KMS-11 (cell line): ENCODE measurements around the gene KIF17.

Source experiments
- H2AFZ ChIP-seq: fragments of 200-600 bp; sonication (generic); 2 replicates; pipeline ENCODE4 v1.6.1; 2016; ENCODE audit warnings: antibody characterized with exemption, mixed run types, low read depth
- H3K27ac ChIP-seq: fragments of 200-600 bp; sonication (generic); 2 replicates; pipeline ENCODE4 v1.6.1; 2016; ENCODE audit warnings: mild to moderate bottlenecking, mixed run types
- H3K27me3 ChIP-seq: fragments of 200-600 bp; sonication (generic); 2 replicates; pipeline ENCODE4 v1.6.1; 2017; ENCODE audit warnings: mild to moderate bottlenecking, low read depth, mixed run types, moderate library complexity; ENCODE audit not compliant: insufficient read depth
- H3K36me3 ChIP-seq: fragments of 200-600 bp; sonication (generic); 2 replicates; pipeline ENCODE4 v1.6.1; 2017; ENCODE audit warnings: mild to moderate bottlenecking, mixed run types; ENCODE audit not compliant: insufficient read depth
- H3K4me1 ChIP-seq: fragments of 200-600 bp; sonication (generic); 2 replicates; pipeline ENCODE4 v1.6.1; 2016; ENCODE audit warnings: mild to moderate bottlenecking, low read depth, mixed run types; ENCODE audit not compliant: poor library complexity, severe bottlenecking
- H3K4me2 ChIP-seq: fragments of 200-600 bp; sonication (generic); 2 replicates; pipeline ENCODE4 v1.7.0; 2016; ENCODE audit warnings: mild to moderate bottlenecking, mixed run types
- H3K4me3 ChIP-seq: fragments of 200-600 bp; sonication (generic); IDR thresholded peaks from 2 replicates; pipeline ENCODE4 v1.6.1; 2017; ENCODE audit warnings: low read depth, low read length, mixed read lengths; ENCODE audit not compliant: insufficient read depth
- H3K79me2 ChIP-seq: fragments of 200-600 bp; sonication (generic); 2 replicates; pipeline ENCODE4 v1.6.1; 2016; ENCODE audit warnings: low read depth, mixed run types; ENCODE audit not compliant: insufficient read depth
- H3K9ac ChIP-seq: fragments of 200-600 bp; sonication (generic); 2 replicates; pipeline ENCODE4 v1.6.1; 2016; ENCODE audit warnings: mild to moderate bottlenecking, mixed run types
- H4K20me1 ChIP-seq: fragments of 200-600 bp; sonication (generic); 2 replicates; pipeline ENCODE4 v1.6.1; 2016; ENCODE audit warnings: mild to moderate bottlenecking, mixed run types; ENCODE audit not compliant: insufficient read depth
- CTCF ChIP-seq: fragments of 200-600 bp; sonication (generic); conservative IDR thresholded peaks from 2 replicates; pipeline ENCODE4 v1.6.1; 2017; ENCODE audit warnings: low read depth, mild to moderate bottlenecking, antibody characterized with exemption, low read length, moderate library complexity, mixed read lengths

The KIF17 gene

GRCh38 chr1:20701847-20702246 lies 16.0 kb downstream of the KIF17 start:
- no peak for TF ChIP-seq CTCF
- Histone ChIP-seq H4K20me1 (no peaks in the 10 kb centered on the region), H3K9ac (no peak overlapping the region), H3K27me3 (peaks cover 14% of the 10 kb centered on the region; the same call in 1 of the 2 replicates), H2AFZ (no peak overlapping the region), H3K4me2 (no peak overlapping the region), H3K4me1 (no peaks in the 10 kb centered on the region), H3K4me3 (no peak overlapping the region), H3K36me3 (no peaks in the 10 kb centered on the region), H3K79me2 (no peaks in the 10 kb centered on the region), H3K27ac (no peak overlapping the region)

DNA sequence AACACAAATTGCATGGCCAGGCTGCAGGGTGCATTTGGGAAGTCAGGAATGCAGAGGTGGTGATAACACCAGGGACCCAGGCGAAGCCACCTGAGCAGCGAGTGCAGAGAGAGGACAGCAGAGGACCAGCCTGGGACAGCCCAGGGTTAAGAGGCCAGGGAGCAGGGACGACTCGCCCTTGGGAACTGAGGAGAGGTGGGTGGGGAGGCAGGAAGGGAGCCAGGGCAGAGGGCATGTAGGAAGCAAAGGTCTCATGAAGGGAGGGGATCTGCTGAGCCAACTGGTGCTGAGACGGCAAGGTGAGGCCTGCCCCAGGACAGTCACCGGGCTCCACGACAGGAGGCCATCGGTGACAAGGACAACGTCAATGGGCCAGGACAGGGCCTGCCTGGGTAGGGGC lies 16.4 kb downstream of the KIF17 start:
- H3K27ac ChIP-seq, result no peak overlapping the region
- H3K4me3 ChIP-seq, result no peak overlapping the region
- H3K36me3 ChIP-seq, result no peaks in the 10 kb centered on the region
- no peak overlapping the region for H3K9ac ChIP-seq
- H2AFZ ChIP-seq, result no peak overlapping the region
- H3K4me2 ChIP-seq, result no peak overlapping the region
- H4K20me1 ChIP-seq, result no peaks in the 10 kb centered on the region
- no peak for TF ChIP-seq CTCF
- H3K79me2 ChIP-seq, result no peaks in the 10 kb centered on the region
- peaks cover 10% of the 10 kb centered on the region; the same call in 1 of the 2 replicates for H3K27me3 ChIP-seq
- no peaks in the 10 kb centered on the region for H3K4me1 ChIP-seq

DNA sequence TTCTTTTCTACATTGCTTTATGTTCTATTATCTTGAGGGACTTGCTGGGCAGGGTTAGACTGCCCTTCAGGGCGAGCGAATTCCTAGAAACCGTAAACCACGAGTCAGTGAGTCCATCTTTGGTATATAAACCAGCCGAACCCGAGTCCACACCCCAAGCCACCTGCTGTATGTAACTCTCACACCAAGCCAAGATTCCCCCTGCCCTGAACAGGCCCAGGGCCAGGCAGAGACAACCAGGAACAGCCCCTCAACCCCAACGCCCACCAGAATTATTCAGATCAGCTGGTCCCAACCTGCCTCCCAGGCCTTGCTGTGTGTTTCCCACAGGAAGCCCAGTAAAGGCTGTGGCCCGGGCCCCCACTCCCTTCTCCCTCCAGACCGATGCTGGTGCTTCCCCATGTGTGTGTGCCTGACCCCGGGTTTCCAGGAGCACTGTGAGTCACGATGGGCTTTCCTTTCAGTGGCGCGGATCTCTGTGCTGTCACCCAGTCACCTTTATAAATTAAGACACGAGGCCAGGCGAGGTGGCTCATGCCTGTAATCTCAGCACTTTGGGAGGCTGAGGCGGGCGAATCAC lies 17.1 kb downstream of the KIF17 start:
- Histone ChIP-seq H3K79me2 (no peaks in the 10 kb centered on the region), H3K27me3 (peaks cover 7% of the 10 kb centered on the region; the same call in 1 of the 2 replicates), H3K4me3 (no peak overlapping the region), H3K4me1 (no peaks in the 10 kb centered on the region), H3K4me2 (no peak overlapping the region), H3K27ac (no peak overlapping the region), H3K9ac (no peak overlapping the region), H4K20me1 (no peaks in the 10 kb centered on the region), H2AFZ (no peak overlapping the region), H3K36me3 (no peaks in the 10 kb centered on the region)
- TF ChIP-seq CTCF, result no peak

GRCh38 chr1:20699558-20699957 lies 18.2 kb downstream of the KIF17 start:
- Histone ChIP-seq H4K20me1 (no peaks in the 10 kb centered on the region), H3K4me1 (no peaks in the 10 kb centered on the region), H3K27me3 (peaks cover 5% of the 10 kb centered on the region; the same call in 1 of the 2 replicates), H3K79me2 (no peaks in the 10 kb centered on the region), H3K36me3 (no peaks in the 10 kb centered on the region), H3K27ac (no peak overlapping the region), H3K4me2 (no peak overlapping the region), H2AFZ (no peak overlapping the region), H3K4me3 (no peak overlapping the region), H3K9ac (no peak overlapping the region)
- TF ChIP-seq CTCF, result no peak
